ENCODE measurements around the gene MKX. TPM values are rescaled to one million over a fixed set of nuclear protein-coding genes. Genes with fewer than 3 reads are reported as not detected.

MKX gene
- total and polyA plus RNA-seq, 9 of the 15 experiments (the other 6 are each of a cell fraction or from before 2014, with no cell fraction given), result 0.07 TPM; not detected in 7

DNA sequence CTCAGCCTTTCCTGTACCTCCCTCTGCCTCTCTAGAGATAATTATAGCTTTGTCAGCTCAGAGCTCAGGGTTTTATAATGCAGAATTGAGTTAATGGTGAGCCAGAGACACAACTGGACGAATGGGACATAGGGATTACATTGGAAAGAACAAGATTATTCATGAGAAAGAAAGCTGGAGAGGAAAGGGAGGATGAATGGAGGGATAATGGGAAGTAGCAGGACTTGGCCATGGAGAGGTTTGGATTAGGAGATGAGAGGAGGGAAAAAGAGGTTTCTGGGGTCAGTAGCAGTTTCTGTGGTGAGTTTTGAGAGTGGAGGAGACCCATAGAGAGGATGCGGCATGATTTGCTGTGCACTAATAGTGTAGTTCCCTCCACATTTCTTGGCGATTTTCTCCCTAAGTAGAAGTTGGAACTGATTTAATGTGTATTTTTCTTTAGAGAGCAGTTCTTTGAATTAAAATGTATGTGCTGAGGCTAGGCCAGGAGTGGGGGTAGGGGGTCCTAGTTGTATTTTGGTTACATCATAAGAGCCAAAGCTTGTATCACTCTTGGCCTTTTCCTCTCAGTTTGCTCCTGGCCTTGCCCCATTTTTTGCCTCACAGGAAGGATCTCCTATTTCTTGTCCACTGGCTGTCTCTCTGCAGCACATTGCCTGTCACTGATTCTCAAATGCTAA lies 107.4 kb downstream of the MKX start:
- FAIRE-seq, result no peak
- H3K9me3 ChIP-seq (replicated peaks; ENCODE audit: control insufficient read depth, insufficient read depth, low read depth, low read length), result no peaks in the 10 kb centered on the region
- TF ChIP-seq, protein P1, sequence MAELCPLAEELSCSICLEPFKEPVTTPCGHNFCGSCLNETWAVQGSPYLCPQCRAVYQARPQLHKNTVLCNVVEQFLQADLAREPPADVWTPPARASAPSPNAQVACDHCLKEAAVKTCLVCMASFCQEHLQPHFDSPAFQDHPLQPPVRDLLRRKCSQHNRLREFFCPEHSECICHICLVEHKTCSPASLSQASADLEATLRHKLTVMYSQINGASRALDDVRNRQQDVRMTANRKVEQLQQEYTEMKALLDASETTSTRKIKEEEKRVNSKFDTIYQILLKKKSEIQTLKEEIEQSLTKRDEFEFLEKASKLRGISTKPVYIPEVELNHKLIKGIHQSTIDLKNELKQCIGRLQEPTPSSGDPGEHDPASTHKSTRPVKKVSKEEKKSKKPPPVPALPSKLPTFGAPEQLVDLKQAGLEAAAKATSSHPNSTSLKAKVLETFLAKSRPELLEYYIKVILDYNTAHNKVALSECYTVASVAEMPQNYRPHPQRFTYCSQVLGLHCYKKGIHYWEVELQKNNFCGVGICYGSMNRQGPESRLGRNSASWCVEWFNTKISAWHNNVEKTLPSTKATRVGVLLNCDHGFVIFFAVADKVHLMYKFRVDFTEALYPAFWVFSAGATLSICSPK (IDR thresholded peaks at IDR 0.05; ENCODE audit: borderline replicate concordance), result no peak
- TF ChIP-seq, protein P2, sequence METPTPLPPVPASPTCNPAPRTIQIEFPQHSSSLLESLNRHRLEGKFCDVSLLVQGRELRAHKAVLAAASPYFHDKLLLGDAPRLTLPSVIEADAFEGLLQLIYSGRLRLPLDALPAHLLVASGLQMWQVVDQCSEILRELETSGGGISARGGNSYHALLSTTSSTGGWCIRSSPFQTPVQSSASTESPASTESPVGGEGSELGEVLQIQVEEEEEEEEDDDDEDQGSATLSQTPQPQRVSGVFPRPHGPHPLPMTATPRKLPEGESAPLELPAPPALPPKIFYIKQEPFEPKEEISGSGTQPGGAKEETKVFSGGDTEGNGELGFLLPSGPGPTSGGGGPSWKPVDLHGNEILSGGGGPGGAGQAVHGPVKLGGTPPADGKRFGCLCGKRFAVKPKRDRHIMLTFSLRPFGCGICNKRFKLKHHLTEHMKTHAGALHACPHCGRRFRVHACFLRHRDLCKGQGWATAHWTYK (CRISPR knock-in tag; IDR thresholded peaks at IDR 0.05), result no peak
- no peak for TF ChIP-seq ARID1B (IDR thresholded peaks at IDR 0.05)
- no peak for TF ChIP-seq SIX5 (IDR thresholded peaks at IDR 0.05; ENCODE audit: borderline replicate concordance in 1 of 2, insufficient read depth in 1 of 2, low read depth in 1 of 2, low read length in 2 of 2)
- TF ChIP-seq ZNF668 (CRISPR knock-in tag; IDR thresholded peaks at IDR 0.05), result no peak
- no peak for TF ChIP-seq TBP (optimal IDR thresholded peaks at IDR 0.05; ENCODE audit: low read depth, low read length)

More for the DNA sequence above, 107.4 kb downstream of the MKX start:
- Histone ChIP-seq H3K79me2 (ENCODE audit: control insufficient read depth, insufficient read depth, low read length) (no peaks in the 10 kb centered on the region), H3K9me1 (ENCODE audit: control insufficient read depth, insufficient read depth, low read length) (no peaks in the 10 kb centered on the region), H2AFZ (ENCODE audit: low read depth, low read length) (no peak overlapping the region), H3K36me3 (ENCODE audit: control insufficient read depth, insufficient read depth, low read length) (no peaks in the 10 kb centered on the region), H3K27me3 (ENCODE audit: control insufficient read depth in 2 of 2, insufficient read depth in 2 of 2, low read length in 2 of 2) (no peaks in the 10 kb centered on the region; a peak in 1 of 5 replicates), H3K4me2 (ENCODE audit: insufficient read depth, low read length) (no peak overlapping the region), H3K27ac (ENCODE audit: extremely low read depth, low read depth, low read length) (no peak overlapping the region), H4K20me1 (replicated peaks; ENCODE audit: control insufficient read depth, insufficient read depth, low read length) (no peaks in the 10 kb centered on the region), H3K9ac (ENCODE audit: insufficient read depth in 1 of 2, low read depth in 2 of 2, low read length in 2 of 2) (no peak overlapping the region), H3K4me1 (replicated peaks in 1 of 2; ENCODE audit: control insufficient read depth in 2 of 2, insufficient read depth in 2 of 2, low read length in 2 of 2) (no peaks in the 10 kb centered on the region), H3K4me3 (no peak overlapping the region)
- intact Hi-C loops (cut with micrococcal nuclease) (no loop called here), in situ Hi-C loops (cut with MboI) (no loop called here)
- DNase-seq (ENCODE audit: extremely low read depth in 1 of 4, low spot score in 3 of 4) (no peak), ATAC-seq (no peak)
- POLR2A ChIA-PET, result no interaction called here
- BruUV-seq (replicated peaks), result no TSS peak
- 6% methylated on average over 3 of the region's 3 CpGs for WGBS (ENCODE audit: insufficient coverage, low coverage, missing lambda C conversion rate)
- CTCF ChIA-PET (ENCODE audit: low intra/inter-chr PET ratio), result no interaction called here
